Omental fat pad (tissue), 4 donors: Measurements from ENCODE around the gene FAN1. TPM values are rescaled to one million over a fixed set of nuclear protein-coding genes. Genes with fewer than 3 reads are reported as not detected.

Source experiments
- ATAC-seq: fragments of 150-250 bp; one replicate; pipeline ENCODE4 v1.9.1; 2016; ENCODE audit warnings: mild to moderate bottlenecking, moderate library complexity; ENCODE audit not compliant: low FRiP score
- DNase-seq: peaks from one replicate; pipeline ENCODE4 v3.0.0-alpha.2; 2019; ENCODE audit warnings: low spot score
- CTCF ChIP-seq, 3 donors: fragments of 450-650 bp; IDR thresholded peaks; one replicate each; pipeline ENCODE4 v1.5.1; 2016 to 2017; ENCODE audit warnings: antibody characterized with exemption in 3 of 3, mild to moderate bottlenecking in 3 of 3, moderate library complexity in 2 of 3
- total RNA-seq, 4 donors: library from RNA; depleted of rRNA; stranded (reverse); fragments of >200 nt; gene quantifications; one replicate each; pipeline ENCODE4 v1.1.0, GENCODE V29; 2016

FAN1 gene
- 10 to 100 TPM; 11.9 to 18.1 (median 14.3) TPM for total RNA-seq

GRCh38 chr15:30903497-30904187 lies at the start of gene FAN1:
Gene FAN1, plus strand, starts transcription at chr15:30903915. Its CDS starts 749 bp downstream, at chr15:30904664.
- peak; percentile 96 for ATAC-seq
- no peak for TF ChIP-seq CTCF (IDR thresholded peaks at IDR 0.05)
- peak; percentile 48 for DNase-seq

GRCh38 chr15:30859091-30859874 lies 44.4 kb upstream of the FAN1 start:
- no peak for TF ChIP-seq CTCF (IDR thresholded peaks at IDR 0.05)
- no peak for ATAC-seq
- DNase-seq, result no peak

- TF ChIP-seq CTCF (IDR thresholded peaks at IDR 0.05), result no peak
- DNase-seq, result no peak
- no peak for ATAC-seq
Observed at GRCh38 chr15:30865257-30865656, 38.5 kb upstream of the FAN1 start.

GRCh38 chr15:30870681-30871080 lies 33.0 kb upstream of the FAN1 start:
- no peak for DNase-seq
- no peak for TF ChIP-seq CTCF (IDR thresholded peaks at IDR 0.05)

GRCh38 chr15:30872341-30872748 lies 31.4 kb upstream of the FAN1 start:
- no peak for TF ChIP-seq CTCF (IDR thresholded peaks at IDR 0.05)
- ATAC-seq (no peak), DNase-seq (no peak)

More at GRCh38 chr15:30870681-30871080, 33.0 kb upstream of the FAN1 start:
- ATAC-seq, result no peak

GRCh38 chr15:30877070-30877469 lies 26.6 kb upstream of the FAN1 start:
- no peak for DNase-seq
- TF ChIP-seq CTCF (IDR thresholded peaks at IDR 0.05), result no peak
- ATAC-seq, result no peak
